ENCODE results near the gene CDT1. TPM values are rescaled to one million over a fixed set of nuclear protein-coding genes. Genes with fewer than 3 reads are reported as not detected.

CDT1 gene
- total and polyA plus RNA-seq, 2 experiments from 2014 or later = 5.9 to 11.3 TPM

- H3K9me3 ChIP-seq (ENCODE audit: low read depth) = no peaks in the 10 kb centered on the region
Observed at GRCh38 chr16:88809676-88810165, 6.1 kb downstream of the CDT1 start.

GRCh38 chr16:88810166-88810911, 6.8 kb downstream of the CDT1 start:
- Histone ChIP-seq H3K27me3 (replicated peaks; ENCODE audit: insufficient read depth) (no peaks in the 10 kb centered on the region), H3K4me1 (ENCODE audit: insufficient read depth) (peaks cover 13% of the 10 kb centered on the region), H3K36me3 (ENCODE audit: low read depth) (no peaks in the 10 kb centered on the region), H3K27ac (peak overlapping the region; percentile 83), H2AFZ (no peak overlapping the region), H3K4me2 (ENCODE audit: unreplicated experiment) (peak overlapping the region; percentile 82), H3K79me2 (ENCODE audit: insufficient read depth) (peaks cover 17% of the 10 kb centered on the region), H3K9me2 (ENCODE audit: insufficient read depth) (no peaks in the 10 kb centered on the region), H3K9me3 (ENCODE audit: low read depth) (no peaks in the 10 kb centered on the region), H3K9ac (peak overlapping the region; percentile 89), H3K4me3 (peak overlapping the region; percentile 79), H3F3A (ENCODE audit: insufficient read depth) (no peaks in the 10 kb centered on the region; the same call in 1 of the 2 replicates), H4K20me1 (ENCODE audit: insufficient read depth) (no peaks in the 10 kb centered on the region)
- peak; percentile 45 for DNase-seq
- no peak for TF ChIP-seq EZH2 (IDR thresholded peaks at IDR 0.05; ENCODE audit: insufficient read depth, poor library complexity, severe bottlenecking)
- TF ChIP-seq EZH2phosphoT487 (IDR thresholded peaks at IDR 0.05; ENCODE audit: insufficient read depth, low read depth) = no peak
- in situ Hi-C loops (cut with MboI) = no loop called here
- 17 to 18% methylated on average over 12 of the region's 12 CpGs for WGBS, 2 experiments (ENCODE audit: low coverage in 1 of 2, low lambda C conversion rate in 2 of 2, missing lambda C conversion rate in 2 of 2)

More at GRCh38 chr16:88809676-88810165, 6.1 kb downstream of the CDT1 start:
- 76 to 77% methylated on average over 8 to 9 of the region's 10 CpGs for WGBS, 2 experiments (ENCODE audit: low coverage in 1 of 2, low lambda C conversion rate in 2 of 2, missing lambda C conversion rate in 2 of 2)
- Histone ChIP-seq H3K4me3 (peak overlapping the region; percentile 79), H3K36me3 (ENCODE audit: low read depth) (no peaks in the 10 kb centered on the region), H3K79me2 (ENCODE audit: insufficient read depth) (peaks cover 23% of the 10 kb centered on the region), H3K27me3 (replicated peaks; ENCODE audit: insufficient read depth) (no peaks in the 10 kb centered on the region), H3K27ac (0 out of 2 replicates have a peak overlapping the region, but pooled peaks have one; percentile 83), H2AFZ (no peak overlapping the region), H3F3A (ENCODE audit: insufficient read depth) (no peaks in the 10 kb centered on the region; the same call in 1 of the 2 replicates), H3K4me2 (ENCODE audit: unreplicated experiment) (peak overlapping the region; percentile 82), H3K9me2 (ENCODE audit: insufficient read depth) (no peaks in the 10 kb centered on the region), H3K9ac (peak overlapping the region; percentile 89), H4K20me1 (ENCODE audit: insufficient read depth) (no peaks in the 10 kb centered on the region), H3K4me1 (ENCODE audit: insufficient read depth) (peaks cover 13% of the 10 kb centered on the region)
- TF ChIP-seq EZH2 (IDR thresholded peaks at IDR 0.05; ENCODE audit: insufficient read depth, poor library complexity, severe bottlenecking) = no peak
- TF ChIP-seq EZH2phosphoT487 (IDR thresholded peaks at IDR 0.05; ENCODE audit: insufficient read depth, low read depth) = no peak
- DNase-seq = no peak
- in situ Hi-C loops (cut with MboI) = no loop called here

- Histone ChIP-seq H3K36me3 (ENCODE audit: low read depth) (no peaks in the 10 kb centered on the region), H3K27ac (peak overlapping the region; percentile 83), H3F3A (ENCODE audit: insufficient read depth) (no peaks in the 10 kb centered on the region; the same call in 1 of the 2 replicates), H3K9me3 (ENCODE audit: low read depth) (no peaks in the 10 kb centered on the region), H3K4me1 (ENCODE audit: insufficient read depth) (peaks cover 13% of the 10 kb centered on the region), H3K79me2 (ENCODE audit: insufficient read depth) (peaks cover 17% of the 10 kb centered on the region), H2AFZ (peak overlapping the region; percentile 35), H4K20me1 (ENCODE audit: insufficient read depth) (no peaks in the 10 kb centered on the region), H3K27me3 (replicated peaks; ENCODE audit: insufficient read depth) (no peaks in the 10 kb centered on the region), H3K4me3 (peak overlapping the region; percentile 79), H3K9me2 (ENCODE audit: insufficient read depth) (no peaks in the 10 kb centered on the region), H3K4me2 (ENCODE audit: unreplicated experiment) (peak overlapping the region; percentile 82), H3K9ac (peak overlapping the region; percentile 89)
- in situ Hi-C loops (cut with MboI) = no loop called here
- WGBS, 2 experiments (ENCODE audit: low coverage in 1 of 2, low lambda C conversion rate in 2 of 2, missing lambda C conversion rate in 2 of 2) = 1% methylated on average over 49 to 64 of the region's 65 CpGs
- TF ChIP-seq EZH2phosphoT487 (IDR thresholded peaks at IDR 0.05; ENCODE audit: insufficient read depth, low read depth) (no peak), EZH2 (IDR thresholded peaks at IDR 0.05; ENCODE audit: insufficient read depth, poor library complexity, severe bottlenecking) (no peak)
- peak; percentile 89 for DNase-seq
Observed at GRCh38 chr16:88810912-88811768, 7.6 kb downstream of the CDT1 start.
